Fibroblast of peridontal ligament (primary cell): ENCODE data around the gene LIN28B.
A peak's percentile ranks its signal among the peaks of the same experiment; 100 is the strongest.
"Not testable (repeated sequence)": the region's sequence is repeated elsewhere in the genome, so short reads cannot be mapped to it uniquely, and the experiment has no call there.

Experiments used
- DNase-seq: peaks from one replicate; pipeline ENCODE4 v3.0.0-alpha.2; 2010; ENCODE audit errors: extremely low read depth

The LIN28B gene

GRCh38 chr6:105013459-105013858, 56.6 kb downstream of the LIN28B start:
- DNase-seq: not testable (repeated sequence)

DNA sequence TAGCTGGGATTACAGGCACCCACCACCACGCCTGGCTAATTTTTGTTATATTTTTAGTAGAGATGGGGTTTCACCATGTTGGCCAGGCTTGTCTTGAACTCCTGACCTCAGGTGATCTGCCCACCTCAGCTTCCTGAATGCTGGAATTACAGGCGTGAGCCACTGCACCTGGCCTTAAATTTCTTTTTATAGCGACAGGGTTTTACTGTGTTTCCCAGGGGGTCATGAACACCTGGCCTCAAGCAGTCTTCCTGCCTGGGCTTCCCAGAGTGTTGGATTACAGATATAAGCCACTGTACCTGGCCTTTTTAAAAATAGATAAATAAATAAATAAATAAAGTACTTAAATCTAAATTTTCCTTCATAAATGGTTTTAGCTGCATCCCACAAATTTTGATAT, 57.5 kb downstream of the LIN28B start:
- DNase-seq: no peak

- DNase-seq: no peak
Observed at GRCh38 chr6:105014954-105015353, 58.0 kb downstream of the LIN28B start.

- DNase-seq: peak; percentile 66
Observed at GRCh38 chr6:105015482-105015881, 58.6 kb downstream of the LIN28B start.

- DNase-seq: no peak
Observed at GRCh38 chr6:105019285-105019684, 62.4 kb downstream of the LIN28B start.

- DNase-seq: no peak
Observed at GRCh38 chr6:105021399-105021798, 64.5 kb downstream of the LIN28B start.

- no peak for DNase-seq
Observed at GRCh38 chr6:105022416-105022815, 65.5 kb downstream of the LIN28B start.

- DNase-seq: no peak
Observed at GRCh38 chr6:105024803-105025202, 67.9 kb downstream of the LIN28B start.

GRCh38 chr6:105028898-105029297, 72.0 kb downstream of the LIN28B start:
- DNase-seq: no peak

- no peak for DNase-seq
Observed at GRCh38 chr6:105029581-105029980, 72.7 kb downstream of the LIN28B start.

GRCh38 chr6:105034470-105034869, 77.6 kb downstream of the LIN28B start:
- DNase-seq: no peak

DNA sequence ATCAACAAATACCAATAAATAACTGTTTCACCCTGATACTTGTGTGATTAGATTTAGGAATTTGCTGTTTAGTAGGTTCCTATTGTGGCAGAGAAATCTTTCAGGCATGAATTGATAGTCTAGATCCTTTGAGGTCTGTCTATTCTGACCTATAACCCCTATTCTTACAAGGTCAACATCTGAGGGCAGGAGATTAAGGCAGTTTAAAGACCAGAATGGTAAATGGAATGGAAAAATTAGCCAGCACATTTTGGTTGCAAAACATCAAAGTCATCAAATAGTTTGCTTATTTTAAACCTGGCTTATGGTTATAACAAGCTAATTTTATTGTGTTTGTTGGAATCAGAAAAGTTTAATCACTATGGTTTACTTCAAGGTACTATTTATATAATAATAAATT, 78.4 kb downstream of the LIN28B start:
- no peak for DNase-seq

DNA sequence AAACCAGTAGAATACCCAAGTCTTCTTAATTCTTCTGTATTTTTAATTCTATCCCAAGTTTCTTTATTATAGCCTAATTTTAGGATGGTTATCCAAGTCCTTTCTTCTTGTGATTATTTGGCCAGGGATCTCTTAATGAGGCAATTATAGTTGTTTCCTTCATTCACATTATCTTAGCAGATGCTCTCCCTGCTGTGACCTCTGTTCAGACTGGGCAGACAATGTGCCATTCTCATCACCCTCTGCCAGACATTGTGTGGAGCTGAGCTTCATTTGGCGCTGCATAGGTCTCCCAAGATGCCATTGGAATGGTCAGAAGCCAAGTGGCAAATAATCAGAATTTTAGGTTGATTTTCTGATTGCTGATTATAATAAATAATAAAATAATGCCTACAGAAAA, 79.4 kb downstream of the LIN28B start:
- DNase-seq: no peak

- DNase-seq: no peak
Observed at GRCh38 chr6:105038259-105038658, 81.4 kb downstream of the LIN28B start.

DNA sequence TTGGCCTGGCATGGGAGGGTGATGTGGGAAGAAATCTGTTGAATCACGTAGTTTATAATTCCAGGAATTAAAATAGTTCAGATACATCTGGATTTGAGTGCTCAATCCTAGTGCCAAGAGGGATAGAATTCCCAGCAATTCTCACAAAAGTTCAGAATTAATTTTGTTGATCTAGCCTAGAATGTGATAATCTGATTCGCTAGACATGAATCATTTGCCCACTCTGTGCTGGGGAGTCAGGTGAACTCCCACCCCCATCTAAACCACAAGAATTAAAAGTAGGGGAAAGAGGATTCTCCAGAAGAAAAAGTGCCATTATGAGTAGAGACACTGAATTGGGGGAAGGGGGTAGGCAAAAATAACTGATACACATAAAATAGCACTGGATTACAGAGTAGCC, 85.0 kb downstream of the LIN28B start:
- DNase-seq: peak; percentile 12

- DNase-seq: no peak
Observed at GRCh38 chr6:105042648-105043047, 85.7 kb downstream of the LIN28B start.

- DNase-seq: no peak
Observed at GRCh38 chr6:105043979-105044378, 87.1 kb downstream of the LIN28B start.

- DNase-seq: no peak
Observed at GRCh38 chr6:105045526-105045925, 88.6 kb downstream of the LIN28B start.

DNA sequence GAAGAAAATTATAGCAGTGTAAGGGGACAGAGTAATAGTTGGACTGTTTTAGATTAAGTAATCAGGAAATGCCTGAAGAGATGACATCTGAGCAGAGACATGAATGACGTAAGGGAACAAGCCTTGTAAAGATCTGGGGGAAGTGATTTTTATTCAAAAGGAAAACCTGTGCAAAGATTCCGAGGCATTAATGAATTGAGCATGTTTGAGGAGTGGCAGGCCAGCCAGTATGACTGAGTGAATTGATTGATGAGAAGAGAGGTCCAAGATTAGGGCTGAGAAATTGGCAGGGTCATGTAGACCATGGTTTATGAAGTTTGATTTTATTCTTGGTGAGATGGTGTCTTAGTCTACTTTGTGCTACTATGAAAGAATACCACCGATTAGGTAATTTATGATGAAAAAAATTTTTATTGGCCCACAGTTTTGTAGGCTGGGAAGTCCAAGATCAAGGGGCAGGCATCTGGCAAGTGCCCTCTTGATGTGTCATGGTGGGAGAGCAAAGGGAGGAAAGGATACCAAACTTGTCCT, 95.1 kb downstream of the LIN28B start:
- peak; percentile 26 for DNase-seq

- no peak for DNase-seq
Observed at GRCh38 chr6:105056646-105057045, 99.7 kb downstream of the LIN28B start.

GRCh38 chr6:105057160-105057559, 100.3 kb downstream of the LIN28B start:
- no peak for DNase-seq

DNA sequence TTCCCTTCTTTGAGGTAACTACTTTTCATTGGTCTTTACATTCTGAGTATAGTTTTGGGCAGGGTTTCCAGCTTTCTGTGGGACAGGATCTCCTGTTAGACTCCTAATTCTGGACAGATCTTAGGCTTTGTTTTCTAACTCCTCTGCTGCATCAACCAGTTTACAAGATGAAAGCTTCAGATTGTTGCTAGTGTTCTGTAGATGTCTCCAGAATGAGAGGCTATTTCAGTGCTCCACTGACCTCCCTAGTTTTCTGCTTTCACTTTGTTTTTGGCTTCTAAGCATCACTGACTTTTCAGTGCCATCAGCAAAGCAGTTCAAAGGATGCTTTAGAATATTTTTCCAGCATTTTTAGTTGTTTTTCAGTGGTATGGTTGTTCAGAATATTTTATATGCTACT, 101.4 kb downstream of the LIN28B start:
- DNase-seq: no peak

GRCh38 chr6:105058846-105059245, 101.9 kb downstream of the LIN28B start:
- no peak for DNase-seq

- no peak for DNase-seq
Observed at GRCh38 chr6:105066233-105066632, 109.3 kb downstream of the LIN28B start.

DNA sequence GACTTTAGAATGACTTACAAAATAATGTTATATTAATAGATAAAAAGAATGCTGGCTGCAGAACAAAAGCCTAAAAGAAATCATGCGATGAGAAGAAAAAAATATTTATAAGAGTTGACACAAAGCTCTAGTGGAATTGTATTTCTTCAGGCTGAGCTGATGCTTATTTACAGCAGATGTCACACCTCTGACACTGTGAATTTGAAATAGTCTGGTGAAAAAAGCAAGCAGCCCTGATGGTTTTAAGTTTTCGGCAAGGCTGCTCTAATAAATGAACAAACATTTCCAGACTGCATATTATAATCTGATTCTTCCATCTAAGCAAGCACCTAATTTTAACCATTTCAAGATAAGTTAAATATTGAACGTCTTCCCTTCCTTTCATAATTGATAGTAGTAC, 109.9 kb downstream of the LIN28B start:
- DNase-seq: no peak
